K562 (cell line): ENCODE measurements around the gene PITPNM3. TPM values are rescaled to one million over a fixed set of nuclear protein-coding genes. Genes with fewer than 3 reads are reported as not detected.

Source experiments
- ATAC-seq: fragments of 200-7000 bp; cut with Tn5 transposase; 3 replicates; pipeline ENCODE4 v1.9.1; 2020; ENCODE audit warnings: moderate library complexity
- BruUV-seq: library from RNA; stranded (reverse); fragments of 400-500 nt; replicated peaks from 2 replicates; lab custom pipeline; 2021; lab: Mats Ljungman, UMichigan
- CTCF ChIA-PET: fragments of 300-600 bp; formaldehyde crosslinking; extraction: SDS; loops from one replicate; lab custom pipeline; 2021; ENCODE audit warnings: low intra/inter-chr PET ratio; lab: Yijun Ruan, JAX
- POLR2A ChIA-PET: fragments of 300-600, 350-650 bp; sonication (Branson Sonifier 250); formaldehyde crosslinking; extraction: SDS; loops from one replicate; lab custom pipeline; 2021; ENCODE audit warnings: antibody characterized with exemption, inconsistent platforms; lab: Yijun Ruan, JAX
- DNase-seq, 4 experiments: peaks; one replicate each; pipeline versions ENCODE4 v3.0.0 to v3.0.0-alpha.2; 2011 to 2018; ENCODE audit warnings: low spot score in 3 of 4, mixed read lengths in 3 of 4; ENCODE audit errors: extremely low read depth in 1 of 4
- FAIRE-seq: peaks from 2 replicates; lab custom pipeline; 2011; peaks lifted over from hg19 to GRCh38; lab: Jason Lieb, UNC
- H2AFZ ChIP-seq: 2 replicates; pipeline ENCODE4 v1.6.0; 2011; ENCODE audit warnings: low read depth, low read length, control low read depth, inconsistent platforms
- H3K27ac ChIP-seq: fragments of 200-600 bp; 3 replicates; pipeline ENCODE4 v1.8.0; 2011; ENCODE audit warnings: low read depth, mild to moderate bottlenecking, control low read depth, inconsistent platforms, low read length, moderate library complexity, mixed read lengths; ENCODE audit errors: extremely low read depth
- H3K27me3 ChIP-seq, 2 experiments: fragments of 300-600 bp in 1 of 2; 2 replicates in 1 of 2; 3 replicates in 1 of 2; pipeline versions ENCODE4 v1.6.0 to v1.8.0; 2011; ENCODE audit warnings: inconsistent platforms in 2 of 2, low read length in 2 of 2, mild to moderate bottlenecking in 1 of 2, mixed read lengths in 1 of 2, moderate library complexity in 1 of 2; ENCODE audit not compliant: control insufficient read depth in 2 of 2, insufficient read depth in 2 of 2
- H3K36me3 ChIP-seq: fragments of 300-600 bp; 3 replicates; pipeline ENCODE4 v1.8.0; 2011; ENCODE audit warnings: mild to moderate bottlenecking, low read length, inconsistent platforms; ENCODE audit not compliant: control insufficient read depth, insufficient read depth
- H3K4me1 ChIP-seq, 2 experiments: fragments of 200-600 bp in 1 of 2; replicated peaks in 1 of 2; 2 replicates in 1 of 2; 3 replicates in 1 of 2; pipeline versions ENCODE4 v1.5.1 to v1.8.0; 2011; ENCODE audit warnings: inconsistent platforms in 2 of 2, low read length in 2 of 2, mild to moderate bottlenecking in 1 of 2, mixed read lengths in 1 of 2, moderate library complexity in 1 of 2; ENCODE audit not compliant: control insufficient read depth in 2 of 2, insufficient read depth in 2 of 2
- H3K4me2 ChIP-seq: 2 replicates; pipeline ENCODE4 v1.6.1; 2011; ENCODE audit warnings: low read length, control low read depth, inconsistent platforms, mixed read lengths; ENCODE audit not compliant: insufficient read depth
- H3K4me3 ChIP-seq: fragments of 200-600 bp; sonication (generic), shearing (Covaris generic); 2 replicates; pipeline ENCODE4 v1.5.1; 2016; ENCODE audit warnings: control low read depth, inconsistent platforms
- H3K79me2 ChIP-seq: fragments of 200-600 bp; 3 replicates; pipeline ENCODE4 v1.8.0; 2011; ENCODE audit warnings: low read length, inconsistent platforms; ENCODE audit not compliant: control insufficient read depth, insufficient read depth
- H3K9ac ChIP-seq, 2 experiments: 2 replicates each; pipeline versions ENCODE4 v1.6.0 to v1.6.1; 2011; ENCODE audit warnings: low read depth in 2 of 2, low read length in 2 of 2, control low read depth in 1 of 2, inconsistent platforms in 1 of 2, mild to moderate bottlenecking in 1 of 2, mixed read lengths in 1 of 2; ENCODE audit not compliant: insufficient read depth in 1 of 2
- H3K9me1 ChIP-seq: one replicate; pipeline ENCODE4 v1.6.0; 2011; ENCODE audit warnings: inconsistent platforms, mild to moderate bottlenecking, low read length, moderate library complexity; ENCODE audit not compliant: control insufficient read depth, insufficient read depth
- H3K9me3 ChIP-seq: replicated peaks from 2 replicates; pipeline ENCODE4 v1.5.1; 2011; ENCODE audit warnings: low read depth, low read length, inconsistent platforms; ENCODE audit not compliant: control insufficient read depth, insufficient read depth
- H4K20me1 ChIP-seq: replicated peaks from 2 replicates; pipeline ENCODE4 v1.6.1; 2011; ENCODE audit warnings: low read length, inconsistent platforms, mixed read lengths; ENCODE audit not compliant: control insufficient read depth, insufficient read depth
- FOXK2 ChIP-seq, 2 experiments: fragments of 450-650 bp; IDR thresholded peaks in 1 of 2; conservative IDR thresholded peaks in 1 of 2; 2 replicates each; pipeline ENCODE4 v1.6.1; 2016; ENCODE audit warnings: low read depth in 2 of 2, mild to moderate bottlenecking in 1 of 2
- NR2F6 ChIP-seq: fragments of 450-650 bp; formaldehyde crosslinking; IDR thresholded peaks from 2 replicates; pipeline ENCODE4 v1.4.0; 2020; ENCODE audit warnings: mild to moderate bottlenecking
- PRMT5 ChIP-seq: sonication (generic); formaldehyde crosslinking; IDR thresholded peaks from 2 replicates; pipeline ENCODE4 v1.5.0; 2020; ENCODE audit warnings: missing genetic modification reagents
- SMAD2 ChIP-seq: fragments of 150-350 bp; IDR thresholded peaks from 2 replicates; pipeline ENCODE4 v1.6.1; 2014; ENCODE audit warnings: low read depth, mild to moderate bottlenecking, low read length
- WHSC1 ChIP-seq: IDR thresholded peaks from one replicate; pipeline ENCODE4 v1.6.1; 2012; ENCODE audit warnings: low read length, control low read depth, inconsistent platforms
- ZC3H11A ChIP-seq: IDR thresholded peaks from 2 replicates; pipeline ENCODE4 v1.6.1; 2012; ENCODE audit warnings: low read depth, low read length, improper control_type of control experiment
- ZNF507 ChIP-seq: conservative IDR thresholded peaks from 2 replicates; pipeline ENCODE4 v1.6.1; 2017; ENCODE audit warnings: missing genetic modification characterization, missing compliant biosample characterization
- ZNF699 ChIP-seq: fragments of 250-450 bp; sonication (Bioruptor Pico); IDR thresholded peaks from 2 replicates; pipeline ENCODE4 v1.8.0; 2021; ENCODE audit warnings: mild to moderate bottlenecking, moderate library complexity; ENCODE audit not compliant: insufficient replicate concordance
- WGBS: fragments of 100-300 bp; shearing (Covaris generic); methylation state at CpG from one replicate; pipeline ENCODE4 v1.1.6; 2016; ENCODE audit warnings: low coverage, mixed read lengths; ENCODE audit not compliant: insufficient coverage; ENCODE audit errors: missing lambda C conversion rate; 5-methylcytosine and 5-hydroxymethylcytosine counted together
- in situ Hi-C: fragments of 300-500 bp; cut with MboI; formaldehyde crosslinking; loops from 4 replicates; pipeline ENCODE4 v1.15.0; 2018; ENCODE audit warnings: inconsistent platforms, mixed read lengths
- intact Hi-C: fragments of 100-400 bp; cut with micrococcal nuclease; formaldehyde crosslinking; loops from 2 replicates; pipeline ENCODE4 v1.14.2; 2022
- polyA plus RNA-seq, 8 experiments: library from polyadenylated mRNA; depleted of rRNA in 4 of 8; stranded (reverse) in 5 of 8; unstranded in 3 of 8; fragments of >200 nt; fragmentation: Nextera tagmentation in 2 of 8; fragmentation: Illumina TruSeq in 1 of 8; extraction: Ambion mirVana in 2 of 8; extraction: Trizol in 1 of 8; gene quantifications; 2 replicates each; pipeline versions ENCODE4 v1.2.1 to v1.2.3, GENCODE V29; 2011 to 2014; ENCODE audit warnings: inconsistent platforms in 1 of 8, missing spikeins in 1 of 8
- total RNA-seq, 7 experiments: library from RNA; depleted of rRNA in 6 of 7; stranded (reverse); fragments of >200 nt in 6 of 7; fragmentation: Illumina TruSeq in 2 of 7; extraction: Trizol in 2 of 7; gene quantifications; 2 replicates each; pipeline versions ENCODE4 v1.2.1 to v1.2.3, GENCODE V29; 2011 to 2021; ENCODE audit warnings: low replicate concordance in 1 of 7

PITPNM3 gene
- total and polyA plus RNA-seq, 9 of the 15 experiments (the other 6 are each of a cell fraction or from before 2014, with no cell fraction given): 0.14 to 0.38 (median 0.22) TPM; not detected in 2

- no peaks in the 10 kb centered on the region for H3K9me3 ChIP-seq
- H3K4me1 ChIP-seq: peaks cover 8 to 10% of the 10 kb centered on the region in 2 experiments; a peak in 4 of 5 replicates
- no TSS peak for BruUV-seq
- no peaks in the 10 kb centered on the region for H3K79me2 ChIP-seq
- 38% methylated on average over 11 of the region's 22 CpGs for WGBS
- in situ Hi-C loops: loop anchor here (5.0 kb wide), 1 partner anchor 38 kb away; no protein-coding TSS in a partner anchor
- FAIRE-seq (no peak), ATAC-seq (no peak), DNase-seq (no peak)
- 0 out of 2 replicates have a peak, but pooled peaks cover 7% of the 10 kb centered on the region for H4K20me1 ChIP-seq
- no peak overlapping the region for H3K9ac ChIP-seq
- no peak overlapping the region for H3K27ac ChIP-seq
- ChIA-PET CTCF (no interaction called here), POLR2A (no interaction called here)
- no peak overlapping the region for H2AFZ ChIP-seq
- intact Hi-C loops: no loop called here
- no peak overlapping the region for H3K4me2 ChIP-seq
- H3K4me3 ChIP-seq: no peak overlapping the region
- TF ChIP-seq SMAD2: no peak
- TF ChIP-seq FOXK2 (conservative IDR thresholded peaks at IDR 0.05 in 1 of 2, IDR thresholded peaks at IDR 0.05 in 1 of 2; ENCODE audit: low read depth in 2 of 2): no peak
- no peak for TF ChIP-seq NR2F6 (CRISPR knock-in tag)
- TF ChIP-seq ZNF507 (tag): no peak
- no peak for TF ChIP-seq ZC3H11A
- no peak for TF ChIP-seq WHSC1
- no peak for TF ChIP-seq ZNF699 (CRISPR knock-in tag)
- TF ChIP-seq PRMT5 (CRISPR knock-in tag): no peak
- no peaks in the 10 kb centered on the region for H3K27me3 ChIP-seq
- no peaks in the 10 kb centered on the region for H3K9me1 ChIP-seq
- H3K36me3 ChIP-seq: no peaks in the 10 kb centered on the region
Observed at GRCh38 chr17:6474376-6474775, 82.0 kb downstream of the PITPNM3 start.
